Hepatocyte (in vitro differentiated cells): ENCODE results near the gene CCDC117. TPM values are rescaled to one million over a fixed set of nuclear protein-coding genes. Genes with fewer than 3 reads are reported as not detected.
"Not testable (repeated sequence)": the region's sequence is repeated elsewhere in the genome, so short reads cannot be mapped to it uniquely, and the experiment has no call there.

Experiments used
- DNase-seq: peaks from one replicate; pipeline ENCODE4 v3.0.0-alpha.2; 2016; ENCODE audit warnings: low spot score
- H2AFZ ChIP-seq: fragments of 200-600 bp; sonication (generic); 2 replicates; pipeline ENCODE4 v1.6.0; 2016; ENCODE audit warnings: antibody characterized with exemption, mild to moderate bottlenecking
- H3K27ac ChIP-seq: fragments of 200-600 bp; sonication (generic); 2 replicates; pipeline ENCODE4 v1.5.1; 2016; ENCODE audit warnings: mild to moderate bottlenecking
- H3K27me3 ChIP-seq: fragments of 200-600 bp; sonication (generic); 2 replicates; pipeline ENCODE4 v1.6.1; 2016
- H3K36me3 ChIP-seq: fragments of 200-600 bp; sonication (generic); replicated peaks from 2 replicates; pipeline ENCODE4 v1.5.1; 2016; ENCODE audit warnings: low read depth; ENCODE audit not compliant: insufficient read depth
- H3K4me1 ChIP-seq: fragments of 200-600 bp; sonication (generic); 2 replicates; pipeline ENCODE4 v1.5.1; 2016; ENCODE audit warnings: mild to moderate bottlenecking, moderate library complexity; ENCODE audit not compliant: insufficient read depth
- H3K4me2 ChIP-seq: fragments of 200-600 bp; sonication (generic); 2 replicates; pipeline ENCODE4 v1.6.0; 2016
- H3K4me3 ChIP-seq: fragments of 200-600 bp; sonication (generic); 2 replicates; pipeline ENCODE4 v1.5.1; 2016; ENCODE audit warnings: mild to moderate bottlenecking
- H3K79me2 ChIP-seq: fragments of 200-600 bp; sonication (generic); 2 replicates; pipeline ENCODE4 v1.6.0; 2017; ENCODE audit warnings: mild to moderate bottlenecking
- H3K9me2 ChIP-seq: fragments of 200-600 bp; sonication (generic); replicated peaks from 2 replicates; pipeline ENCODE4 v1.6.0; 2017; ENCODE audit warnings: mild to moderate bottlenecking; ENCODE audit not compliant: insufficient read depth
- H3K9me3 ChIP-seq: fragments of 200-600 bp; sonication (generic); 2 replicates; pipeline ENCODE4 v1.5.1; 2016; ENCODE audit warnings: low read depth, mild to moderate bottlenecking
- H4K20me1 ChIP-seq: fragments of 200-600 bp; sonication (generic); 2 replicates; pipeline ENCODE4 v1.6.0; 2016; ENCODE audit warnings: mild to moderate bottlenecking; ENCODE audit not compliant: insufficient read depth, poor library complexity, severe bottlenecking
- CTCF ChIP-seq: fragments of 200-600 bp; sonication (generic); IDR thresholded peaks from 2 replicates; pipeline ENCODE4 v1.5.1; 2016; ENCODE audit warnings: antibody characterized with exemption, mild to moderate bottlenecking; ENCODE audit not compliant: poor library complexity
- EZH2 ChIP-seq: fragments of 200-600 bp; sonication (generic); IDR thresholded peaks from 2 replicates; pipeline ENCODE4 v1.6.1; 2016; ENCODE audit warnings: antibody characterized with exemption, mild to moderate bottlenecking, borderline replicate concordance
- EZH2phosphoT487 ChIP-seq: fragments of 200-600 bp; sonication (generic); IDR thresholded peaks from one replicate; pipeline ENCODE4 v1.6.1; 2018; ENCODE audit warnings: antibody characterized with exemption, mild to moderate bottlenecking, low read depth, moderate library complexity; ENCODE audit not compliant: unreplicated experiment, severe bottlenecking
- WGBS: methylation state at CpG from one replicate; pipeline ENCODE4 v1.1.6; 2016; ENCODE audit warnings: low lambda C conversion rate; ENCODE audit errors: missing lambda C conversion rate; 5-methylcytosine and 5-hydroxymethylcytosine counted together
- polyA plus RNA-seq: library from polyadenylated mRNA; unstranded; fragments of >200 nt; fragmentation: Nextera tagmentation; extraction: Ambion mirVana; gene quantifications from 2 replicates; pipeline ENCODE4 v1.2.1, GENCODE V29; 2016
- total RNA-seq: library from RNA; depleted of rRNA; stranded (reverse); fragments of >200 nt; gene quantifications from 2 replicates; pipeline ENCODE4 v1.2.3, GENCODE V29; 2014

CCDC117 gene
- total and polyA plus RNA-seq, 2 experiments from 2014 or later, result 16.5 to 41.7 TPM

GRCh38 chr22:28802595-28803123 is 30.2 kb downstream of the CCDC117 start:
- peaks cover 46% of the 10 kb centered on the region for H3K79me2 ChIP-seq
- 87% methylated on average over 7 of the region's 7 CpGs for WGBS
- no peaks in the 10 kb centered on the region for H3K9me3 ChIP-seq
- H3K27me3 ChIP-seq, result no peaks in the 10 kb centered on the region
- H3K4me1 ChIP-seq, result peaks cover 12% of the 10 kb centered on the region
- TF ChIP-seq EZH2 (no peak), CTCF (peak; percentile 23), EZH2phosphoT487 (no peak)
- no peak for DNase-seq
- no peaks in the 10 kb centered on the region for H3K36me3 ChIP-seq
- H3K9me2 ChIP-seq, result no peaks in the 10 kb centered on the region
- H4K20me1 ChIP-seq, result peaks cover 13% of the 10 kb centered on the region
- H3K27ac ChIP-seq, result peak overlapping the region; percentile 100
- no peak overlapping the region for H3K4me3 ChIP-seq
- H2AFZ ChIP-seq, result no peak overlapping the region
- peak overlapping the region; percentile 78 for H3K4me2 ChIP-seq

- WGBS, result 95% methylated on average over 5 of the region's 5 CpGs
- not testable (repeated sequence) for H3K27ac ChIP-seq, H3K9me2 ChIP-seq, H3K36me3 ChIP-seq, H4K20me1 ChIP-seq, DNase-seq, H3K9me3 ChIP-seq, H3K4me2 ChIP-seq, H3K4me3 ChIP-seq, H2AFZ ChIP-seq, H3K27me3 ChIP-seq
- Histone ChIP-seq H3K79me2 (peaks cover 20% of the 10 kb centered on the region), H3K4me1 (peaks cover 12% of the 10 kb centered on the region)
Observed at GRCh38 chr22:28805426-28805825, 32.9 kb downstream of the CCDC117 start.

GRCh38 chr22:28808716-28809355 is 36.3 kb downstream of the CCDC117 start:
- no peak for DNase-seq
- Histone ChIP-seq H3K27ac (peak overlapping the region; percentile 84), H3K36me3 (no peaks in the 10 kb centered on the region), H3K4me1 (peaks cover 17% of the 10 kb centered on the region), H4K20me1 (no peaks in the 10 kb centered on the region), H3K27me3 (no peaks in the 10 kb centered on the region), H3K9me3 (no peaks in the 10 kb centered on the region), H3K4me3 (no peak overlapping the region), H3K79me2 (peaks cover 3% of the 10 kb centered on the region), H3K4me2 (no peak overlapping the region), H2AFZ (no peak overlapping the region), H3K9me2 (no peaks in the 10 kb centered on the region)
- no peak for TF ChIP-seq CTCF
- TF ChIP-seq EZH2phosphoT487, result no peak
- TF ChIP-seq EZH2, result no peak

- peak overlapping the region; percentile 10 for H3K27ac ChIP-seq
- H3K9me2 ChIP-seq, result no peaks in the 10 kb centered on the region
- WGBS, result 65% methylated on average over 13 of the region's 13 CpGs
- peaks cover 3% of the 10 kb centered on the region for H3K79me2 ChIP-seq
- H3K27me3 ChIP-seq, result no peaks in the 10 kb centered on the region
- no peak overlapping the region for H2AFZ ChIP-seq
- no peaks in the 10 kb centered on the region for H3K36me3 ChIP-seq
- H3K4me1 ChIP-seq, result peaks cover 27% of the 10 kb centered on the region
- DNase-seq, result no peak
- peak overlapping the region; percentile 45 for H3K4me2 ChIP-seq
- TF ChIP-seq EZH2phosphoT487 (no peak), EZH2 (no peak), CTCF (no peak)
- no peaks in the 10 kb centered on the region for H4K20me1 ChIP-seq
- no peak overlapping the region for H3K4me3 ChIP-seq
- H3K9me3 ChIP-seq, result no peaks in the 10 kb centered on the region
Observed at GRCh38 chr22:28810821-28811491, 38.5 kb downstream of the CCDC117 start.
